K562 (cell line): Measurements from ENCODE around the gene SPI1. TPM values are rescaled to one million over a fixed set of nuclear protein-coding genes. Genes with fewer than 3 reads are reported as not detected.

Experiments
- BCLAF1 ChIP-seq, 2 experiments: fragments of 450-650 bp in 1 of 2; IDR thresholded peaks; 2 replicates each; pipeline ENCODE4 v1.6.1; 2011 to 2017; ENCODE audit warnings: low read depth in 2 of 2, antibody characterized with exemption in 1 of 2, borderline replicate concordance in 1 of 2, low read length in 1 of 2, mild to moderate bottlenecking in 1 of 2, mixed read lengths in 1 of 2; ENCODE audit not compliant: control insufficient read depth in 1 of 2
- BRD4 ChIP-seq: fragments of 200-600 bp; sonication (generic); IDR thresholded peaks from 2 replicates; pipeline ENCODE4 v1.6.1; 2017; ENCODE audit warnings: inconsistent platforms
- CBX2 ChIP-seq: fragments of 200-600 bp; sonication (generic); IDR thresholded peaks from one replicate; pipeline ENCODE4 v1.6.1; 2012; ENCODE audit warnings: mild to moderate bottlenecking, low read length, inconsistent platforms; ENCODE audit not compliant: insufficient read depth, poor library complexity, severe bottlenecking
- ETS1 ChIP-seq: conservative IDR thresholded peaks from 2 replicates; pipeline ENCODE4 v1.6.1; 2011; ENCODE audit warnings: low read depth, mild to moderate bottlenecking, low read length; ENCODE audit not compliant: control insufficient read depth
- GMEB1 ChIP-seq: fragments of 250-450 bp; sonication (Bioruptor Pico); IDR thresholded peaks from 2 replicates; pipeline ENCODE4 v1.4.0; 2020; ENCODE audit warnings: mild to moderate bottlenecking
- HEY1 ChIP-seq: fragments of 250-450 bp; sonication (Bioruptor Pico); IDR thresholded peaks from 2 replicates; pipeline ENCODE4 v1.5.0; 2020; ENCODE audit warnings: mild to moderate bottlenecking, moderate library complexity, borderline replicate concordance
- HNRNPL ChIP-seq: fragments of 200-400 bp; formaldehyde crosslinking; IDR thresholded peaks from 2 replicates; pipeline ENCODE4 v1.6.1; 2017; ENCODE audit warnings: low read depth, mild to moderate bottlenecking, low read length
- MAFF ChIP-seq: IDR thresholded peaks from 2 replicates; pipeline ENCODE4 v1.6.1; 2012; ENCODE audit warnings: low read length, improper control_type of control experiment
- MXI1 ChIP-seq: IDR thresholded peaks from 2 replicates; pipeline ENCODE4 v1.6.1; 2011; ENCODE audit warnings: low read depth, mild to moderate bottlenecking, improper control_type of control experiment, low read length
- PTTG1 ChIP-seq: fragments of 450-650 bp; IDR thresholded peaks from 2 replicates; pipeline ENCODE4 v1.6.1; 2016; ENCODE audit warnings: low read depth, mild to moderate bottlenecking, missing genetic modification characterization, missing compliant biosample characterization
- TBL1XR1 ChIP-seq, 2 experiments: IDR thresholded peaks; 2 replicates each; pipeline ENCODE4 v1.6.1; 2012; ENCODE audit warnings: improper control_type of control experiment in 2 of 2, low read length in 2 of 2, mild to moderate bottlenecking in 1 of 2
- ZBTB9 ChIP-seq: fragments of 450-650 bp; formaldehyde crosslinking; IDR thresholded peaks from 2 replicates; pipeline ENCODE4 v1.4.0; 2020; ENCODE audit warnings: mild to moderate bottlenecking, moderate library complexity
- ZNF277 ChIP-seq: fragments of 250-450 bp; sonication (Bioruptor Pico); IDR thresholded peaks from 2 replicates; pipeline ENCODE4 v1.8.0; 2022; ENCODE audit warnings: inconsistent platforms, mild to moderate bottlenecking, moderate library complexity, borderline replicate concordance
- ZNF395 ChIP-seq: fragments of 200-800 bp; sonication (Bioruptor generic); IDR thresholded peaks from 2 replicates; pipeline ENCODE4 v1.6.1; 2017; ENCODE audit warnings: missing genetic modification characterization, missing compliant biosample characterization
- ZNF668 ChIP-seq: fragments of 250-450 bp; sonication (Bioruptor Pico); IDR thresholded peaks from 2 replicates; pipeline ENCODE4 v1.8.0; 2022; ENCODE audit warnings: mild to moderate bottlenecking, inconsistent platforms
- polyA plus RNA-seq, 8 experiments: library from polyadenylated mRNA; depleted of rRNA in 4 of 8; stranded (reverse) in 5 of 8; unstranded in 3 of 8; fragments of >200 nt; fragmentation: Nextera tagmentation in 2 of 8; fragmentation: Illumina TruSeq in 1 of 8; extraction: Ambion mirVana in 2 of 8; extraction: Trizol in 1 of 8; gene quantifications; 2 replicates each; pipeline versions ENCODE4 v1.2.1 to v1.2.3, GENCODE V29; 2011 to 2014; ENCODE audit warnings: inconsistent platforms in 1 of 8, missing spikeins in 1 of 8
- total RNA-seq, 7 experiments: library from RNA; depleted of rRNA in 6 of 7; stranded (reverse); fragments of >200 nt in 6 of 7; fragmentation: Illumina TruSeq in 2 of 7; extraction: Trizol in 2 of 7; gene quantifications; 2 replicates each; pipeline versions ENCODE4 v1.2.1 to v1.2.3, GENCODE V29; 2011 to 2021; ENCODE audit warnings: low replicate concordance in 1 of 7

The SPI1 gene
- total and polyA plus RNA-seq, 9 of the 15 experiments (the other 6 are each of a cell fraction or from before 2014, with no cell fraction given): 0.10 to 33.7 (median 10.3) TPM

GRCh38 chr11:47407746-47408590 lies 29.6 kb upstream of the SPI1 start, which contains the start of gene SLC39A13 (continued):
- TF ChIP-seq ZBTB9 (peak; percentile 63; the same call in 1 of the 2 replicates), ZNF277 (no peak), ZNF668 (CRISPR knock-in tag) (no peak), BCLAF1 (IDR thresholded peaks at IDR 0.05; ENCODE audit: borderline replicate concordance in 1 of 2, control insufficient read depth in 1 of 2, low read depth in 2 of 2, low read length in 1 of 2) (peak in 1 of 2 experiments; percentile 75; a peak in 1 of 4 replicates), BRD4 (peak; percentile 61; the same call in 1 of the 2 replicates), CBX2 (no peak), MXI1 (peak; percentile 52; the same call in 1 of the 2 replicates), ETS1 (peak; percentile 81), TBL1XR1 (IDR thresholded peaks at IDR 0.05; ENCODE audit: low read length in 2 of 2) (peak; percentile 31 to 49; a peak in 3 of 4 replicates), GMEB1 (CRISPR knock-in tag) (peak; percentile 77), HEY1 (CRISPR knock-in tag) (no peak), PTTG1 (tag) (no peak), ZNF395 (CRISPR knock-in tag) (peak; percentile 89), MAFF (0 out of 2 replicates have a peak, but pooled peaks have one; percentile 1), HNRNPL (peak; percentile 87)
